ENCODE results near the gene GASK1B.

GASK1B gene

GRCh38 chr4:158125310-158125709, 47.5 kb downstream of the GASK1B start:
- H3K27ac ChIP-seq: no peak overlapping the region
- no peak for TF ChIP-seq ZFX (IDR thresholded peaks at IDR 0.05)
- TF ChIP-seq, protein P1, sequence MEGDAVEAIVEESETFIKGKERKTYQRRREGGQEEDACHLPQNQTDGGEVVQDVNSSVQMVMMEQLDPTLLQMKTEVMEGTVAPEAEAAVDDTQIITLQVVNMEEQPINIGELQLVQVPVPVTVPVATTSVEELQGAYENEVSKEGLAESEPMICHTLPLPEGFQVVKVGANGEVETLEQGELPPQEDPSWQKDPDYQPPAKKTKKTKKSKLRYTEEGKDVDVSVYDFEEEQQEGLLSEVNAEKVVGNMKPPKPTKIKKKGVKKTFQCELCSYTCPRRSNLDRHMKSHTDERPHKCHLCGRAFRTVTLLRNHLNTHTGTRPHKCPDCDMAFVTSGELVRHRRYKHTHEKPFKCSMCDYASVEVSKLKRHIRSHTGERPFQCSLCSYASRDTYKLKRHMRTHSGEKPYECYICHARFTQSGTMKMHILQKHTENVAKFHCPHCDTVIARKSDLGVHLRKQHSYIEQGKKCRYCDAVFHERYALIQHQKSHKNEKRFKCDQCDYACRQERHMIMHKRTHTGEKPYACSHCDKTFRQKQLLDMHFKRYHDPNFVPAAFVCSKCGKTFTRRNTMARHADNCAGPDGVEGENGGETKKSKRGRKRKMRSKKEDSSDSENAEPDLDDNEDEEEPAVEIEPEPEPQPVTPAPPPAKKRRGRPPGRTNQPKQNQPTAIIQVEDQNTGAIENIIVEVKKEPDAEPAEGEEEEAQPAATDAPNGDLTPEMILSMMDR (conservative IDR thresholded peaks at IDR 0.05): no peak

Measured in C4-2B (cell line).